A673 (cell line): ENCODE data around the gene ZNF813. TPM values are rescaled to one million over a fixed set of nuclear protein-coding genes. Genes with fewer than 3 reads are reported as not detected.

ENCODE experiments used
- BruUV-seq: library from RNA; stranded (reverse); fragments of 400-500 nt; replicated peaks from 2 replicates; lab custom pipeline; 2021; lab: Mats Ljungman, UMichigan
- CTCF ChIA-PET: fragments of 300-600 bp; sonication (Branson Sonifier 250); formaldehyde crosslinking; loops from one replicate; lab custom pipeline; 2022; ENCODE audit warnings: antibody characterized with exemption; lab: Charles Lee
- POLR2A ChIA-PET: fragments of 300-600 bp; sonication (Branson Sonifier 250); formaldehyde crosslinking; loops from one replicate; lab custom pipeline; 2022; ENCODE audit warnings: antibody characterized with exemption; ENCODE audit not compliant: low non-redundant PET; lab: Charles Lee
- DNase-seq: peaks from one replicate; pipeline ENCODE4 v3.0.0-alpha.2; 2015; ENCODE audit warnings: low spot score
- H3K27ac ChIP-seq: fragments of 200-600 bp; sonication (generic); 2 replicates; pipeline ENCODE4 v1.5.1; 2016; ENCODE audit warnings: mixed run types, low read depth, mild to moderate bottlenecking, mixed read lengths, antibody characterized with exemption, low read length; ENCODE audit not compliant: poor library complexity, severe bottlenecking
- H3K27me3 ChIP-seq: fragments of 200-600 bp; sonication (generic); replicated peaks from 2 replicates; pipeline ENCODE4 v1.6.1; 2017; ENCODE audit warnings: mixed run types, low read depth, mild to moderate bottlenecking, mixed read lengths, antibody characterized with exemption, low read length; ENCODE audit not compliant: insufficient read depth, poor library complexity
- H3K36me3 ChIP-seq: fragments of 200-600 bp; sonication (generic); 2 replicates; pipeline ENCODE4 v1.6.1; 2016; ENCODE audit warnings: mixed run types, mild to moderate bottlenecking, mixed read lengths, antibody characterized with exemption, low read length; ENCODE audit not compliant: insufficient read depth, poor library complexity, severe bottlenecking
- H3K4me1 ChIP-seq: fragments of 200-600 bp; sonication (generic); 2 replicates; pipeline ENCODE4 v1.6.1; 2017; ENCODE audit warnings: mixed run types, mild to moderate bottlenecking, mixed read lengths, antibody characterized with exemption, low read length; ENCODE audit not compliant: insufficient read depth, poor library complexity, severe bottlenecking
- H3K4me3 ChIP-seq: fragments of 200-600 bp; sonication (generic); 2 replicates; pipeline ENCODE4 v1.5.1; 2016; ENCODE audit warnings: low read depth, mixed run types, mild to moderate bottlenecking, mixed read lengths, low read length; ENCODE audit not compliant: poor library complexity, severe bottlenecking
- H3K9me3 ChIP-seq: fragments of 200-600 bp; sonication (generic); 2 replicates; pipeline ENCODE4 v1.6.1; 2016; ENCODE audit warnings: mixed run types, low read depth, mild to moderate bottlenecking, mixed read lengths, antibody characterized with exemption, low read length; ENCODE audit not compliant: poor library complexity, severe bottlenecking
- CTCF ChIP-seq: fragments of 300-800, 200-600 bp; sonication (generic); conservative IDR thresholded peaks from 2 replicates; pipeline ENCODE4 v1.5.1; 2017; ENCODE audit warnings: low read depth, mild to moderate bottlenecking, antibody characterized with exemption, low read length, moderate library complexity, mixed read lengths
- EZH2 ChIP-seq: fragments of 200-600 bp; sonication (generic); IDR thresholded peaks from 2 replicates; pipeline ENCODE4 v1.6.1; 2017; ENCODE audit warnings: borderline replicate concordance, low read depth, mild to moderate bottlenecking, mixed read lengths, antibody characterized with exemption, low read length; ENCODE audit not compliant: poor library complexity, severe bottlenecking
- intact Hi-C: fragments of 100-400 bp; cut with micrococcal nuclease; formaldehyde crosslinking; loops from one replicate; pipeline ENCODE4 v1.10.0; 2022; ENCODE audit not compliant: unreplicated experiment
- total RNA-seq: library from RNA; stranded (reverse); gene quantifications from 2 replicates; pipeline ENCODE4 v1.2.3, GENCODE V29; 2021

ZNF813 gene
- total RNA-seq, 1 experiment from 2014 or later = 5.6 TPM

DNA sequence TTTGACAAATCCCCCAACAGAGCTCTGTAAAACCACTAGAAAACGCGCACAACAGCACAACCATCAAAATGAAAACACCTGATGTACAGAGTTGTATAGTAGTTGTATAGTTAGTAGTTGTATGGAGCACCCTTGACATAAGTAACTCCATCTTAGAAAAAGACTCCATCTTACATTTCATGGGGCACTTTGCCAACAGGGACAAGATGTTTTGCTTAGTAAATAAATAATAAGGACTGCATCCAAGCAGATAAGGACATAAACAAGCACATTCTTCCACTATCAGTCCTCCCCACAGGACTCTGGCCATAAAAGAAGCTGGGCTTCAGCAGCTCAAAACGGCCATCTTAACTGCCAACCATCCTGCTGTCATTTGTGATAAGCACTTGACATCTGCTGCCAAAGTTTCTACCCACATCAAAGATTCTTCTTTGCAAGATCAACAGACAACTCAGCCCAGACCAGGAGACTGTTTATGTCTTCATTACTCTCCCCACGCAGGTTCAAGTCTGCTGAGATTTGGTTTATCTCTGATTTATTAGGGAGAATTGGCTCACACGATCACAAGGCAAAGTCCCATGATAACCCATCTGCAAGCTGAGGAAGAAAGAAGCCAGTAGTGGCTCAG, 49.7 kb downstream of the ZNF813 start:
- DNase-seq = no peak
- no peak for TF ChIP-seq EZH2
- no peak for TF ChIP-seq CTCF
- H3K9me3 ChIP-seq = peaks cover 10% of the 10 kb centered on the region
- no TSS peak for BruUV-seq
- no peaks in the 10 kb centered on the region for H3K4me1 ChIP-seq
- no peaks in the 10 kb centered on the region for H3K36me3 ChIP-seq
- no peak overlapping the region for H3K27ac ChIP-seq
- no peak overlapping the region for H3K4me3 ChIP-seq
- no peaks in the 10 kb centered on the region for H3K27me3 ChIP-seq
- POLR2A ChIA-PET = no interaction called here
- intact Hi-C loops = no loop called here
- CTCF ChIA-PET = no interaction called here

DNA sequence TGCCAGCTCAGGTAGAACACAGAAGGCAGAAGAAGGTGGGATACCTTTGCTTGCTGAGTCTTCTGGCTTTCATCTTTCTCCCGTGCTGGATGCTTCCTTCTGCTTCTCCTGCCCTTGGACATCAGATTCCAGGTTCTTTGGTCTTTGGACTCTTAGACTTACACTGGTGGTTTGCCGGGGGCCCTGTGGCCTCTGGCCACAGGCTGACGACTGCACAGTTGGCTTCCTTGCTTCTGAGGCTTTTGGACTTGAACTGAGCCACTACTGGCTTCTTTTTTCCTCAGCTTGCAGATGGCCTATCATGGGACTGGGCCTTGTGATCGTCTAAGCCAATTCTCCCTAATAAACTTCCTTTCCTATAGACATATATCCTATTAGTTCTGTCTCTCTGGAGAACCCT, 50.6 kb downstream of the ZNF813 start:
- H3K27ac ChIP-seq = no peak overlapping the region
- no peak for DNase-seq
- no TSS peak for BruUV-seq
- ChIA-PET CTCF (no interaction called here), POLR2A (no interaction called here)
- H3K9me3 ChIP-seq = peaks cover 10% of the 10 kb centered on the region
- H3K4me1 ChIP-seq = no peaks in the 10 kb centered on the region
- H3K36me3 ChIP-seq = no peaks in the 10 kb centered on the region
- H3K4me3 ChIP-seq = no peak overlapping the region
- intact Hi-C loops = no loop called here
- no peaks in the 10 kb centered on the region for H3K27me3 ChIP-seq
- TF ChIP-seq EZH2 (no peak), CTCF (no peak)

GRCh38 chr19:53518716-53519115, 51.2 kb downstream of the ZNF813 start:
- intact Hi-C loops = no loop called here
- no peaks in the 10 kb centered on the region for H3K27me3 ChIP-seq
- H3K4me3 ChIP-seq = no peak overlapping the region
- no peaks in the 10 kb centered on the region for H3K4me1 ChIP-seq
- DNase-seq = no peak
- H3K9me3 ChIP-seq = peaks cover 10% of the 10 kb centered on the region
- no TSS peak for BruUV-seq
- TF ChIP-seq EZH2 (no peak), CTCF (no peak)
- ChIA-PET POLR2A (no interaction called here), CTCF (no interaction called here)
- no peak overlapping the region for H3K27ac ChIP-seq
- H3K36me3 ChIP-seq = no peaks in the 10 kb centered on the region
